Measurements from ENCODE around the gene PTPRT.

The PTPRT gene

DNA sequence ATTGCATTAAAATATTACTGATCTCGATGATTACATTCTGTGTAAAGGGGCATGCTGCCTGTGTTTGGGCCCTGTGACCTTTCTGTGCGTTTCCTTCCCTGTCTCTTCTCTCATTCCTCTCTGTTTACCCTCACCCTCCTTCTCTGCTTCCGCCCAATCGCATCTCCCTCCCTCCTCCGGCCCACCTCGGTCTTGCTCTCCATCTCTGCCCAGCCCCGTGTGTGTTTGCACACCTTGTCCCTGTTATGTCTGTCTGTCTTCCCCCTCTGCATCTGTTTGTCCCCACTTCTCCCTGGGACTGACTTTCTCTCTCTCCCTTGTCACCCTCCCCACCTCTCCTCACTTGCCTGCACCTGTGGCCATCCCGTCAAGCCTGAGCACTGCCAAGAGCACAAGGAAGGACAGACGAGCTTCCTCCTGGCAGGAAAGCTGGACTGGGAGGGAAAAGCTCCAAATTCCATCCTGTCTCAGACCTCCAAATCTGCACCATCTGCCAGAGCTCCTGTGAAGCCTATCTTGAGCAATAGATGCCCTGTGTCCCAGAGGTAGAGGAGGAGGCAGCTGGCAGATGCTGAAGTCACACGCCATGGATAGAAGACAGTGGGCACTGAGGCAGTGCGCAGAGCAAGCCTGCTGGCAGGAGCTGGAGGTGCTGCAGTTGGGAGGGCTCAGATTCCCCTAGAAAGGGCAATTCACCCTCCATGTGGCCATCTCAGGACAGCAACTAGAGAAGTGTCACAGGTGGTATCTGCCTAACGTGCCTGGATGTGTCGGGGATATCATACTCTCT is 172.3 kb downstream of the PTPRT start:
- peak; percentile 47 for DNase-seq

DNA sequence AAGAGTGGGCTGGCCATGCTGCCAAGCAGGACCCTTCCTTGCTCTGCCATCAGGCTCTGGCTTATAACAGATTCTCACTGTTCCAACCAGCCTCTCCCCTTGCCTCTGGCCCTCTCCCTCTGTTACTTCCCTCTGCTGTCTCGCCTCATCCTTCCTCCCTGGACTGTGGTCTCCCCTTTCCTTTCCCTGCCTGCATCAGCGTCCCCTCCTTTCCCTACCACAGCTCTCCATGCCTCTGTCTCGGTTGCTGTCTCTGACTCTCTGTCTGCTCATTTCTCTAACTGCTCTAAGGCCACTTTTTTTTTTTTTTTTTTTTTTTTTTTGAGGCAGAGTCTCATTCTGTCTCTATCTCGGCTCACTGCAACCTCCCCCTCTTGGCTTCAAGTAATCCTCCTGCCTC is 173.4 kb downstream of the PTPRT start:
- DNase-seq: no peak

DNA sequence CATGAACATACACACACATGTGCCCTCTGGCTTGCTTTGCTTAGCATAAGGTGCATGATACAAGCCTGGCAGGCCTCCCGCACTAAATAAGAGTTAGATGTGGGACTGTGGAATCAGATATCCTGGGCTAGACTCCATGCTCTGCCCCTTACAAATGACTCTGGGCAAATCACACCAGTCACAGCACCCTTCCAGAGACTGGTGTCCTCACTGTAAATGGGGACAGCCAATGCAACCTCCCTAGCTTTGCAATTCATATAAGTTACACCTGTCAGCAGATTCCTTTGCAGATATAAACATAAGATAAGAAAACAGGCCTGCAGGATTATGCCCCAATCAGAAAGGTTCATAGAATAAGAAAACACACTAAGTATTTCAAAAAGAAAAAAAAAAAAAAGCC is 174.1 kb downstream of the PTPRT start:
- no peak for DNase-seq

DNA sequence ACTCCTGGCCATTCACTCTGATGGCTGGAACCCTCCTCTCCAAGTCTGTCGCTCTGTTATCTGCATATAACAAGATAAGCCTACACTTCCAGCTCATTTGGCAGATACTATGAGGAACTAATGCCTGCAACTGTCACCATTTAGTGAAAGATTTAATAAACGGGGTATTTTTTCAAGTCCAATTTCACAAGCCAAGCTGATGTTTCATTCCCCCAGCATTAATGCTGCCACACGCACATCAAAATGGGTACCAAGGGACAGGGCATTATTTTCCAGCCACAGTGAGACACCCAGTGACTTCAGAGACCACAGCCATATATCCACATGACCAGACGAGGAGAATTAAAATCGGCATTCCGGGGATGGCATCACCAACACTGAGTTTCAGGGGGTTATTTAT is 175.5 kb downstream of the PTPRT start:
- no peak for DNase-seq

DNA sequence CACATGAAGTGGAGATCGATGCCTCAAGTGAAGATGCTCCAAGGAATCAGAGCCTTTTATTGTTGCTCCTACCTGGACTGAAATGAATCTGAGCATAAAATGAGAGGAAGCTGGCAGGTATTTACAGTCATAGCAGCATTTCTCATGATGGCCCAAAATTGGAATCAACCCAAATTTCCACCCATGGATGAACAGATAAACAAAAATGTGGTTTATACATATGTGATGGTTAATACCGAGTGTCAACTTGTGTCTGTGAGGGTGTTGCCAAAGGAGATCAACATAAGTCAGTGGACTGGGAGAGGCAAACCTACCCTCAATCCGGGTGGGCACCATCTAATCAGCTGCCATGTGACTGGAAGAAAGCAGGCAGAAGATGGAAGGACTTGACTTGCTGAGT is 178.2 kb downstream of the PTPRT start:
- no peak for DNase-seq

DNA sequence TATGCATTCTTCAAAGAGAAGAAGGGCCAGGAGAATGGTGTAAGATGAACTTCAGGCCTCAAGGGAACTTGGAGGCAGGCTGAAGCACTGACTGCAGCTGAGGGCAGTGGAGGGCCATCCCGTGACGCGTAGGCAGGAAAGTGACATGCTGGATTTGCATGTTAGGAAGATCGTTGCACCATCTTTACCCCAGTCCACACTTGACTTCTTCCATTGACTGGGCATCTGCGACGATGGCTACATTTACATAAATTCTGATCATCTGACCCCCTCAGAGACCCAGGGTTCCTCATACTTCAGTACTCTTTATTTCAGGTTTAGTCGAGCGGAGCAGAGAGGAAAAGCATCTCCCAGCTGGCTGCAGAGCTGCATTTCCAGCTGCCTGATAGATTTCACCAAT is 180.2 kb downstream of the PTPRT start:
- no peak for DNase-seq

DNA sequence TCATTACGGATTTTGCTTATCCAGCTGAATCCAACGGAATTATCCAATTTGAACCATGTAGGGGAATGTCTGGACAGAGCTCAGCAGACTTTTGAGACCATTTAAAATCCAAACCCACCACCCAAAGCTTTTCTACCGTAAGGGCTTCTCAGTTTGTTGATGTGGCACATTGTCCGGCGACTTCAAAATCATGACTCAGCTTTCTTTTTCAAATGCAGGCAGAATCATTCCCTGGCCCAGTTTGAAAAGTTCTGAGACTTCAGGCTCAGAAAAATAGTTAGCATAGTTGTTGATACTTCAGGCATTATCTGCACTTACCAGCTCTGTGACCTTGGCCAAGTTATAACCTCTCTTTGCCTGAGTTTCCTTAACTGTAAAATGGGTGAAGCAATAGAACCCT is 182.2 kb downstream of the PTPRT start:
- DNase-seq: no peak

DNA sequence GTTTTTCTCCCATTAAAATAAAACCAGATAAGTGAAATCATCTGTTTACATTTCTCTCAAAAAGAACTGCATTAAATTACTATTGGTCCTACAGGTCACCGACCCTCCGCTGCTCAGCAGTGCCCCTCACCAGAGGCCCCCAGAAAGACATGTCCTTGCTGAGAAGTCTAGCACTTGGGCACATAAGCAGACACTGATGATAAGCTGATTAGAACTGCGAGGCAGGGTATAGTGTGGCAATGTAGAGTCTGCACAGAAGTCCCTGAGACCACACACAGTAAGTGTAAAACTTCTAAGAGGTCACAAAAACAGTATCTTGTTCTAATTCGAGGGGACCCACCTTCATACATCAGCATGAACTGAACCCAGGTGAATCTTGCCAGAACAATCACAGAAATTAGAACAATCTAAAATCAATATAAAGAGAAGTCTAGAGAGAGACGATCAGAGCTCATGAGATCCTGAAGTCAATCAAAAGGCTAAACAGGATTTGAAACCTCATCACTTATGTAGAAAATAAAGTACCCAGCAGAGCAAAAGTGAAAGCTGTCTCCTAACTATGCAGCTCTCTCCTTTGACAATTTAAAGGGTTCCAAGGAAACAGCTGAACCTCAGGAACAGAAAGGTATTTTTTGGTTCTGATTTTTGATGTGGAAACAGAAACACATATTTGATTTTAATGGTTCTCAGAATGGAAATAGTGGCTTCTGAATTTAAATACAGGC is 182.9 kb downstream of the PTPRT start:
- no peak for DNase-seq

DNA sequence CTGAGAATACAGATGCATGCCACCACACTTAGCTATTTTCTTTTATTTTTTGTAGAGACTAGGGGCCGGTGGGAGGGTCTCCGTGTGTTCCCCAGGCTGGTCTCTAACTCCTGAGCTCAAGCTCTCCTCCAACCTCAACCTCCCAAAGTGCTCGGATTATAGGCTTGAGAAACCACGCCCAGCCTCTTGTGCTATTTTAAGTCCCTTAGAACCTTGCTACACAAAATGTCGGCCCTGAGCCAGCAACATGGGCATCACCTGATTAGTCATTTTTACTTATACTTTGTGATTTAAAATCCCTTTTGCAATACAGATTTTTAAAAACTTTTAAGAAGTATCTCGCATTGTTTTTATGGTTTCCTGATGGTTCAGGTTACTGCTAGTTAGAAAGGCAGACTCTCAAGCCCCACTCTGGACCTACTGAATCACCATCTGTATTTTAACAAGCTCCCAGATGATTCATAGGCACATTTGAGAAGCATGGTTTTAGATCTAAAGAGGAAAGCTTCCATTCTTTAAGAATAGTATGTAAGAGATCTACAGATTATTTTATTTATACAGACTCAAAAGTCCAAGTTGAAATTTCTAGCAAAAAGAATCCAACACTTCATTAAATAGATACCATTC is 186.3 kb downstream of the PTPRT start:
- no peak for DNase-seq

DNA sequence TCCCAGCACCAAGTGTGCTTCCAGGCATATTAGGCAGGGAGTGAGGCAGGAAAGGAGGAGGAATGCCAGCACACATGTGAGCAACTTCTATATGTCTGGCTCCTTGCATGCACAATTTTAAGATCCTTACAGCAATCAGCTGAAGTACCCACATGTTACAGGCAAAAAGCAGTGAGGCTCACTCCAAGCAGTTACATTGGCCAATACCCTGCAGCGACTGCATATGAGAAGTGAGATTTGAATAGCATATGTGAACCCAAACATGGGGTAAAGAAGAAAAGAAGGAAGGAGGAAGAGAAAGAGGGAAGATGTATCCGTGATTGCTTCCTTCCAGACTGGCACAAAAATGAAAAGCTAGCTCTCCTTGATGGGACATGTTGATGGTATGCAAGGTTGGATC is 193.6 kb downstream of the PTPRT start:
- no peak for DNase-seq

DNA sequence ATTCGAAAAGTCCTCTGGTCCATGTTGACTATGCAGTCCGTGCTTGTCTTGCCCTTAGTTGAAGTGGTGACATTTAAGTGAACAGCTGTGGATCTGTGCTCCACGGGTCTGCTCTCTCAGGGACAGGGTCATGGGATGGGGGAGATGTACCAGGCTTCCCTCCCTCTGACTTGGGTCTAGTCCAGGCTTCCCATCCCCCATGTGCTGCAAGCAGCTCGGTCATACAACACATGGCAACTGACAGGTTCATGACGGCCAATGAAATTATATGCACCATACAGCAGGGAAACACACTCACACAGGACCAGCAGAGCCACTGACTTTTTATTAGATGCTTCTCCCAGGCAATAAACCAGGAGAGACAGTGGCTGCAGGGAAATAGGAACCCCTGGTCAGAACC is 201.4 kb downstream of the PTPRT start:
- DNase-seq: no peak

DNA sequence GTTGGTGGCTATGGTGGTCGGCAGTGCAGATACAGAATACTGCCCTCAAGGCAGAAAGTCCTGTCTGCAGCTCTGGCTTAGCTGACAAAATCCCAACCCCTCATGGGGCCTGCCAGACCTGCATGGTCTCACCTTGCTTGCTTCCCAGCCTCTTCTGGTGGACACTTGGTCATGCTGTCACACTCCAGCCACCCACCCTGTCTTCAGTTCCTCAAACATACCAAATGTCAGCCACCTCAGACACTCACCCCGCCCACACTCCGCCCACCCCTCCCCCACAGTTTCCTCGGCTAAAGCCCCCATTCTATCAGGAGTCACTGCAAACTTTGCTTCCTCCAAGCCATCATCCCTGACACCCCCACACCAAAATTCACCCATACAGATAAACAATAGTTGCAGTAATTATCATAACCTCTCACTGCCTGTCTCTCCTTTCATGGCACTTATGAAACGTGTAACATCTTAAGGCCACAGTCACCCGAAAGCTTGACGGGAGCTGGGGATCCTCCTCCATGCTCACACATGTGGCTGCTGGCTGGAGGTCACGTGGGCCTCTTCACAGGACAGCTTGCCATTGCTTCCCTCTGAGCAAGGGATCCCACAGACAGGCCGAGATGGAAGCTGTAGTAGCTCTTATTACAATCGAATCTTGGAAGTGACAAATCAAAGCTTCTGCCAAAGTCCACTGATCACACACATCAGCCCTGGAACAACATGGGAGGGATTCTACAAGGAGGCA is 202.2 kb downstream of the PTPRT start:
- no peak for DNase-seq

DNA sequence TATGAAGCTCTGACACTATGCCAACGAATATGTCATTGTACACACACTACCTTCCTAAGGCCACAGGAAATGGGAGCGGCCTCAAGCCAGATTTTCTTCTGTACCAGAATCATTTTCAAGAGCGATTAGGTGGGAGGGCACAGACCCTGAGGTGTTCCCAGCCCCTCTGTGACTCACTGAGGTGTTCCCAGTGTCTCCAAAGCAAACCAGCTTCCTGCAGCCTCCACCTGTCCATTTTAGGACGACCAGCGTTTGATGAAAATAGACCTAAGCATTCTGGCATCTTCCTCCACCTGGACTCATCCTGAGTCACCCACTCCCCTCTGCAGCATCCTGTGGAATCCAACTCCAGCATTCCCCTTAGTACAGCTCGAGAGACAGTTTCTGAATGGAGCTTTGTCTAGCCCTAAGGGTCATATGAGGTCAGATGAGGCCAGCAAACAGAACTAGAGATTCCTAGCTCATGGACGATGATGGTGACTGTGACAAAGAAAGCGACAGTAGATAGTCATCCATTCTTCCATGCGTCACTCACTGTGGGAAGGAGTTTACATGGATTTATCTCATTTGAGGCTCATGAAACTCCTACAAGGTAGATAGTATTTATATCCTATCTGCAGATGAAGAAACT is 203.4 kb downstream of the PTPRT start:
- no peak for DNase-seq

DNA sequence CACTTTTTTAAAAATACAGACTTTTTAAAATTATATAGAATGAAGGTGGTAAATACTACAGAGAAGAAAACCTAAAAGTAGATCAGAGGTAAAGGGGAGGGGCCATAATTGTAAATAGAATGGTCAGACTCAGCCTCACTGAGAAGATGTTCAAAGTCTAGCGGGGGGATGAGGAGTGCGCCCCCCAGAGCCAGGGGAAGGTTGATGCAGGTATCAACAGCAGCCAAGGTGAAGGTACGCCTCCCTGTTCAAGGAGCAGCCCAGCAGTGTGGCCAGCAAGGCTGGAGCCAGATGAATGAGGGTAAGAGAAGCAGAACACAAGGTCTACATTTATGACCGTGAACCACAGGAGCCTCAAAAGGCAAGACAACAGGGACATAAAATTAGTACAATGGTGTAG is 204.1 kb downstream of the PTPRT start:
- DNase-seq: no peak

DNA sequence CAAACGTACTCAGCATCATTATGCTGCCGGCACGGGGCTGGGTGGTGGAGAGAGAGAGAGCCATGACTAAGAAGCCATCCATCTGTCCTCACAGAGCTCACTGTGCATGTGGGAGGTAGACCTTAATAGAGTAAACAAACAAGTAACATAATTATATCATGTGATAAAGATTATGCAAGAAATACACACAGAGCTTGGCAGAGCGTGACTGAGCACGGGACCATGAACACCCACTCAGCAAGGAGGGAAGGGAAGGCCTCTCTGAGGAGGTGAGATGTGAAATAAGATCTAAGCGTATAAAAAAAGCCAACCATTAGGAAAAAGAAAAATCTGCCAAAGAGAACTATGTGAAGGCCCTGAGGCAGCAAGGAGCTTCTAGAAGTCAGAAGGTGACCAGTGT is 207.5 kb downstream of the PTPRT start:
- peak; percentile 62 for DNase-seq

DNA sequence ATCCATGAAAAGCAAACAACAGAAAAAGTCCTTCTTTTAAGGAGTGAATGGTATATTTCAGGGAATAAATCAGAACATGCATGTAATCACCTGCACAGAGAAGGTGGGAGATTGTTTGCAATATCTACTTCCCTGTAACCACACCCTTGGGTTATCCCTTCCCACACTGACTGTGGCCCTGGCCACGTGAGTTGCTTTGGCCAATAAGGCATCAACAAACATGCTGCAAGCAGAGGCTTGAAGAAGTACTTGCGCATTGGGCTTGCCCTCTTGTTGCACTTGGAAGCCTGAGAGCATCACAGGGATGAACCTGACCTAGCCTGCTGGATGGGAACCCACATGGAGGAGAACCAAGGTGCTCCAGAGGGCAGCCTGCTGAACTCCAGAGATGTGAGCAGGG is 208.5 kb downstream of the PTPRT start:
- DNase-seq: peak; percentile 27

DNA sequence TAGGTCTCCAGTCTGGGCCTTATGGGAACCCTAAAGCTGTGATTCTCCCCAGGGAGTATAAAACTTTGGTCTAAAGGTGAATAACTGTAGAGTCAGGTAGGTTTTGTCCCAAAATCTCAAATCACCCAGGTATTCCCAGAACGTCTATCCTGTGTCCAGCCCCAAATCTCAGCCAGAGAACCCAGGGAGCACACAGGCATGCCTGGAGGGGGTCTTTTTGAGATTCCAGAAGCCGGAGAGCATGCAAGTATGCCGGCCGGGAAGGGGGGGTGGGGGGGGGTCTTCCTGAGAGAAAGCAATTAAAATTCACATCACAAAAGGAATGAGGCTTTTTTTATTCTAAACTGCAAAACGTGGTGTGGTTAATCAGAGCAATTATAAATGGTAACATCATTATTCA is 210.0 kb downstream of the PTPRT start:
- DNase-seq: no peak

DNA sequence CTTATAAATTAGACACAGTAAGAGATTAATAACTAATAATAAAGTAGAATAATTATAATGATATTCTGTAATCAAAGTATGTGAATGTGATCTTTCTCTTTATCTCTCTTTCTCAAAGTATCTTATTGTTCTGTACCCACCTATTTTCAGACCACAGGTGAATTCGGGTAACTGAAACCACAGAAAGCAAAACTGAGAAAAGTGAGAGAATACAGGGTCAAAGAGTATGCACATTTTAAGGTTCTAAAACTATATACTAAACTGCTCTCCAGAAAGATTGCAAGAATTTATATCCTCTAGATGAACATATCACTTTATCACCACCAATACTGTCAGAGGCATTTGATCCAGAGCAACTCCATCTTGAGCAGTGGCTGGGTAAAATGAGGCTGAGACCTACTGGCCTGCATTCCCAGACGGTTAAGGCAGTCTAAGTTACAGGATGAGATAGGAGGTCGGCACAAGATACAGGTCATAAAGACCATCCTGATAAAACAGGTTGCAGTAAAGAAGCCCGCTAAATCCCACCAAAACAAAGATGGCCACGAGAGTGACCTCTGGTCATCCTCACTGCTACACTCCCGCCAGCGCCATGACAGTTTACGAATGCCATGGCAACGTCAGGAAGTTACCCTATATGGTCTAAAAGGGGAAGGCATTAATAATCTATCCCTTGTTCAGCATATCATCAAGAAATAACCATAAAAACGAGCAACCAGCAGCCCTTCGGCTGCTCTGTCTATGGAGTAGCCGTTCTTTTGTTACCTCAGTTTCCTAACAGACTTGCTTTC is 211.3 kb downstream of the PTPRT start:
- DNase-seq: no peak

DNA sequence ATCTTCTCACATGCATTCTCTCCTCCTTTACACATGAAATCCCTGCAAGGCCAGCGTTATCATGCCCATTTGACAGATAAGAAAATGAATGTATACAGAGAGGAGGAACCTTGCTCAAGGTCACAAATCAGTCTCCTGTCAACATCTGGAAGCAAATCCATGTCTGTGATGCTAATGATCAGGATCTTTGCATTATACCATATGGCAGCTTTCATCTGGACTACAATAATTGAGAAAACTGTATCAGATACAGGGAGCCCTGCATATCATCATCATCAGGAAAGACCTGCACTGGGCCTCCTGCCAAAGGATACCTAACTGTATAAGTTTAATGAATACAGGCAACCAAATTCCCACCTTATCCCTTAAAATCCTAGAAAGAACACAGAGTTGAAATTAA is 213.7 kb downstream of the PTPRT start:
- DNase-seq: no peak

DNA sequence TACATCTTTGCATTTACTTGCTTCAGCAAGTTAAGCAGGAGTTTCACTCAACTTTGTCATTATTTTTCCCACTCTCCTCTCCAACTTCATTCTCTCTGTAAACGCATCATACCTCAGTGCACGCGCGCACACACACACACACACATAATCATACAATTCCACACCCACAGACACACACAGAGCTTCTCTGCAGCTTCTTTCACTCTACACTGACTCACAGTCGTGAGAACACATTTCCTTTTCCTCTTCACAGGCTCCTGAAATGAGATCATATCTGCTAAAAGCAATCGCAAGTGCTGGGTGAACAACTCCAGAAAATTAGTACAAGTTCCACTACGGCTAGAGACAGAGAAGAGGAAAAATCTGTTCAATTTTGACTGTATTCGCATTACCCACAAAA is 215.4 kb downstream of the PTPRT start:
- peak; percentile 22 for DNase-seq

DNA sequence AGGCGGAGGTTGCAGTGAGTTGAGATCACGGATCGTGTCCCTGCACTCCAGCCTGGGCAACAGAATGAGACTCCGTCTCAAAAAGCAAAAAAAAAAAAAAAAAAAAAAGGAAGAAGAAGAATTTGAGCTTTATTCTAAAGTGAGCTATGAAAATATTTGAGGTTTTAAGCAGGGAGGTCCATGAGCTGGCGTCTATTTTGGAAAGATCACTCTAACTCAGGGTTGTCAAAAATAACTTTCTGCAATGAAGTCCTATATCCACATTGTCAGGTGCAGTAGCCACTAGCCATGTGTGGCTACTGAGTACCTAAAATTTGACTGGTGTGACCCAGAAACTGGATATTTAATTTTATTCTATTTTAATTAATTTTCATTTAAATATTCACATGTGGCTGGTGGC is 217.1 kb downstream of the PTPRT start:
- no peak for DNase-seq

DNA sequence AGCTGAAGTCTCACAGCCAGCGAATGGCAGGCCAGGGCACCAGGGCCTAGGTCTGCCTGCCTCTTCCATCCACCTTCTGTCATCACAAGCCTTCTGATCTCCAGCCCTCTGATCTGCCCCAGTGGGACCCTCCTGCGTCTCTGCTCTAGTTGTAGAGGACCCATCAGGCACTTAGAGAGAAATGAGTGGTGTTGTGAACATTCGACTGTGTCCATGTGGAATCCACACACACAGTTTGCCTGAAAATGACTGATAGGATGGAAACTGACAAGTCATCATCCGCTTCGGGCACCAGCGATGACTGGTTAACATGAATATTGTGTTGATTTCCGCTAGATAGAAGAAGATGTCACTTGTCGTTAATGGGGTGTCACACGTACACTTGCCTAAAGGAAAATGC is 221.0 kb downstream of the PTPRT start:
- no peak for DNase-seq
